H1 (cell line): ENCODE results near the gene MRPS14. TPM values are rescaled to one million over a fixed set of nuclear protein-coding genes. Genes with fewer than 3 reads are reported as not detected.

Source experiments
- CTCF ChIA-PET: fragments of 300-600 bp; sonication (Branson Sonifier 250); formaldehyde crosslinking; loops from one replicate; lab custom pipeline; 2021; ENCODE audit not compliant: partially characterized antibody; lab: Charles Lee
- POLR2A ChIA-PET: fragments of 300-600 bp; sonication (Branson Sonifier 250); formaldehyde crosslinking; loops from one replicate; lab custom pipeline; 2021; ENCODE audit warnings: inconsistent platforms; ENCODE audit not compliant: partially characterized antibody; lab: Charles Lee
- DNase-seq, 2 experiments: peaks; one replicate each; pipeline versions ENCODE4 v3.0.0 to v3.0.0-alpha.2; 2010 to 2022; ENCODE audit warnings: low spot score in 2 of 2, low read depth in 1 of 2, mixed read lengths in 1 of 2
- FAIRE-seq: peaks from 2 replicates; lab custom pipeline; 2011; peaks lifted over from hg19 to GRCh38; lab: Jason Lieb, UNC
- H2AFZ ChIP-seq: 2 replicates; pipeline ENCODE4 v1.8.1; 2012; ENCODE audit warnings: low read length, inconsistent platforms
- H2AK5ac ChIP-seq: 2 replicates; pipeline ENCODE4 v1.6.1; 2013; ENCODE audit warnings: low read depth, low read length
- H2BK120ac ChIP-seq: replicated peaks from 2 replicates; pipeline ENCODE3; 2013; ENCODE audit warnings: low read depth, low read length, inconsistent platforms
- H2BK12ac ChIP-seq: 2 replicates; pipeline ENCODE4 v1.6.1; 2013; ENCODE audit warnings: low read depth, low read length
- H2BK15ac ChIP-seq: 2 replicates; pipeline ENCODE4 v1.6.1; 2013; ENCODE audit warnings: low read length
- H2BK20ac ChIP-seq: 2 replicates; pipeline ENCODE4 v1.6.1; 2013; ENCODE audit warnings: low read length
- H2BK5ac ChIP-seq: 2 replicates; pipeline ENCODE4 v1.6.1; 2013; ENCODE audit warnings: low read depth, low read length
- H3K14ac ChIP-seq: 2 replicates; pipeline ENCODE4 v1.6.1; 2013; ENCODE audit warnings: inconsistent platforms; ENCODE audit not compliant: insufficient read length
- H3K18ac ChIP-seq: 2 replicates; pipeline ENCODE4 v1.6.1; 2013; ENCODE audit warnings: low read length; ENCODE audit errors: extremely low read depth
- H3K23ac ChIP-seq: 2 replicates; pipeline ENCODE4 v1.6.1; 2013; ENCODE audit warnings: inconsistent platforms; ENCODE audit not compliant: insufficient read length
- H3K23me2 ChIP-seq: 2 replicates; pipeline ENCODE4 v1.6.1; 2013; ENCODE audit warnings: low read depth, low read length
- H3K27ac ChIP-seq: 2 replicates; pipeline ENCODE4 v1.6.1; 2011; ENCODE audit warnings: low read depth, low read length, inconsistent platforms
- H3K27me3 ChIP-seq, 4 experiments: replicated peaks in 1 of 4; 1 replicate in 1 of 4; 2 replicates in 3 of 4; pipeline versions ENCODE4 v1.6.1 to v1.8.1; 2011 to 2013; ENCODE audit warnings: low read length in 3 of 4, mild to moderate bottlenecking in 3 of 4, inconsistent platforms in 2 of 4, mixed read lengths in 2 of 4, moderate library complexity in 1 of 4; ENCODE audit not compliant: control insufficient read depth in 3 of 4, insufficient read depth in 3 of 4; ENCODE audit errors: extremely low read depth in 1 of 4
- H3K36me3 ChIP-seq, 4 experiments: 2 replicates each; pipeline versions ENCODE4 v1.6.1 to v1.8.1; 2011 to 2013; ENCODE audit warnings: mild to moderate bottlenecking in 4 of 4, low read length in 3 of 4, moderate library complexity in 2 of 4, control low read depth in 1 of 4, inconsistent platforms in 1 of 4; ENCODE audit not compliant: insufficient read depth in 4 of 4, control insufficient read depth in 2 of 4
- H3K4ac ChIP-seq: replicated peaks from 2 replicates; pipeline ENCODE3; 2013; ENCODE audit warnings: low read length, low read depth, mixed read lengths, inconsistent platforms; ENCODE audit not compliant: insufficient read length
- H3K4me1 ChIP-seq, 4 experiments: replicated peaks in 1 of 4; 1 replicate in 1 of 4; 2 replicates in 3 of 4; pipeline versions ENCODE4 v1.6.1 to v1.8.1; 2011 to 2013; ENCODE audit warnings: low read length in 3 of 4, inconsistent platforms in 2 of 4, mixed read lengths in 1 of 4; ENCODE audit not compliant: insufficient read depth in 4 of 4, control insufficient read depth in 3 of 4
- H3K4me2 ChIP-seq, 2 experiments: 2 replicates each; pipeline versions ENCODE4 v1.6.1 to v1.8.1; 2011 to 2013; ENCODE audit warnings: low read depth in 2 of 2, low read length in 2 of 2, control low read depth in 1 of 2, inconsistent platforms in 1 of 2, mild to moderate bottlenecking in 1 of 2; ENCODE audit not compliant: insufficient read depth in 1 of 2
- H3K4me3 ChIP-seq, 4 experiments: fragments of 200-600, 300-600 bp in 1 of 4; sonication (generic), shearing (Covaris generic), sonication (Bioruptor Twin) in 1 of 4; 2 replicates each; pipeline versions ENCODE4 v1.5.1 to v1.8.1; 2011 to 2016; ENCODE audit warnings: low read length in 4 of 4, low read depth in 3 of 4, control low read depth in 2 of 4, inconsistent platforms in 2 of 4, mild to moderate bottlenecking in 2 of 4, mixed read lengths in 1 of 4, moderate library complexity in 1 of 4; ENCODE audit not compliant: insufficient read depth in 2 of 4; ENCODE audit errors: extremely low read depth in 1 of 4
- H3K56ac ChIP-seq: replicated peaks from 2 replicates; pipeline ENCODE3; 2013; ENCODE audit warnings: low read depth, mild to moderate bottlenecking, mixed read lengths, low read length, inconsistent platforms; ENCODE audit not compliant: insufficient read length
- H3K79me1 ChIP-seq: 2 replicates; pipeline ENCODE4 v1.6.1; 2013; ENCODE audit warnings: low read depth, low read length, control low read depth
- H3K79me2 ChIP-seq, 2 experiments: 2 replicates each; pipeline versions ENCODE4 v1.6.1 to v1.8.1; 2012 to 2013; ENCODE audit warnings: low read length in 2 of 2, mild to moderate bottlenecking in 2 of 2, inconsistent platforms in 1 of 2; ENCODE audit not compliant: insufficient read depth in 2 of 2, control insufficient read depth in 1 of 2
- H3K9ac ChIP-seq, 4 experiments: replicated peaks in 1 of 4; 1 replicate in 1 of 4; 2 replicates in 3 of 4; pipeline versions ENCODE4 v1.6.1 to v1.8.1; 2011 to 2013; ENCODE audit warnings: low read depth in 3 of 4, low read length in 3 of 4, control low read depth in 2 of 4, mild to moderate bottlenecking in 2 of 4, moderate library complexity in 2 of 4, inconsistent platforms in 1 of 4; ENCODE audit errors: extremely low read depth in 1 of 4
- H3K9me3 ChIP-seq, 2 experiments: 2 replicates each; pipeline versions ENCODE4 v1.6.1 to v1.8.1; 2012 to 2013; ENCODE audit warnings: mild to moderate bottlenecking in 2 of 2, moderate library complexity in 2 of 2, control low read depth in 1 of 2, inconsistent platforms in 1 of 2, low read depth in 1 of 2, low read length in 1 of 2, mixed read lengths in 1 of 2; ENCODE audit not compliant: insufficient read depth in 2 of 2
- H4K20me1 ChIP-seq, 2 experiments: replicated peaks in 1 of 2; 2 replicates each; pipeline versions ENCODE3 to v1.8.1; 2011 to 2013; ENCODE audit warnings: inconsistent platforms in 2 of 2, low read length in 2 of 2, mild to moderate bottlenecking in 1 of 2; ENCODE audit not compliant: insufficient read depth in 2 of 2, control insufficient read depth in 1 of 2
- H4K5ac ChIP-seq: 2 replicates; pipeline ENCODE4 v1.6.1; 2013; ENCODE audit warnings: low read length, low read depth, mixed read lengths, inconsistent platforms; ENCODE audit not compliant: insufficient read length
- H4K8ac ChIP-seq: 2 replicates; pipeline ENCODE4 v1.8.0; 2013; ENCODE audit warnings: mild to moderate bottlenecking, moderate library complexity, low read length, inconsistent platforms; ENCODE audit not compliant: insufficient read depth; ENCODE audit errors: extremely low read depth
- H4K91ac ChIP-seq: replicated peaks from 2 replicates; pipeline ENCODE3; 2013; ENCODE audit warnings: low read length, mixed read lengths, inconsistent platforms; ENCODE audit not compliant: insufficient read length
- BCL11A ChIP-seq, 2 experiments: IDR thresholded peaks; one replicate each; pipeline ENCODE4 v1.6.1; 2011; ENCODE audit warnings: low read depth in 2 of 2, low read length in 2 of 2, mild to moderate bottlenecking in 2 of 2
- CEBPB ChIP-seq: IDR thresholded peaks from 2 replicates; pipeline ENCODE4 v1.6.1; 2012; ENCODE audit warnings: low read depth, low read length
- CHD2 ChIP-seq: IDR thresholded peaks from 2 replicates; pipeline ENCODE4 v1.6.1; 2012; ENCODE audit warnings: low read length, improper control_type of control experiment
- CTBP2 ChIP-seq: IDR thresholded peaks from 2 replicates; pipeline ENCODE4 v1.7.0; 2011; ENCODE audit warnings: borderline replicate concordance, mild to moderate bottlenecking, moderate library complexity, mixed read lengths, low read length; ENCODE audit not compliant: insufficient read depth, insufficient read length
- GABPA ChIP-seq: IDR thresholded peaks from 2 replicates; pipeline ENCODE4 v1.6.1; 2011; ENCODE audit warnings: mild to moderate bottlenecking, low read length, moderate library complexity, borderline replicate concordance; ENCODE audit not compliant: insufficient read depth
- HDAC2 ChIP-seq, 2 experiments: fragments of 300-600 bp in 1 of 2; sonication (generic) in 1 of 2; IDR thresholded peaks; 2 replicates each; pipeline ENCODE4 v1.6.1; 2011 to 2012; ENCODE audit warnings: low read depth in 2 of 2, low read length in 2 of 2, mild to moderate bottlenecking in 2 of 2, moderate library complexity in 2 of 2, borderline replicate concordance in 1 of 2, inconsistent platforms in 1 of 2
- JUN ChIP-seq: IDR thresholded peaks from 2 replicates; pipeline ENCODE4 v1.6.1; 2011; ENCODE audit warnings: low read depth, mild to moderate bottlenecking, improper control_type of control experiment, low read length
- JUND ChIP-seq: IDR thresholded peaks from 2 replicates; pipeline ENCODE4 v1.6.1; 2011; ENCODE audit warnings: mild to moderate bottlenecking, improper control_type of control experiment, low read length
- KDM1A ChIP-seq: fragments of 200-600, 300-600 bp; sonication (generic); IDR thresholded peaks from 2 replicates; pipeline ENCODE4 v1.7.1; 2016; ENCODE audit warnings: mild to moderate bottlenecking, low read length, borderline replicate concordance
- KDM4A ChIP-seq: IDR thresholded peaks from one replicate; pipeline ENCODE4 v1.7.1; 2012; ENCODE audit warnings: low read depth, mild to moderate bottlenecking, moderate library complexity, low read length, inconsistent platforms; ENCODE audit not compliant: severe bottlenecking
- NANOG ChIP-seq: IDR thresholded peaks from 2 replicates; pipeline ENCODE4 v1.6.1; 2011; ENCODE audit warnings: low read length, low read depth, mild to moderate bottlenecking, inconsistent platforms; ENCODE audit not compliant: insufficient read depth, poor library complexity, severe bottlenecking
- SIRT6 ChIP-seq: IDR thresholded peaks from one replicate; pipeline ENCODE4 v1.7.1; 2012; ENCODE audit warnings: low read length, inconsistent platforms
- SP1 ChIP-seq: IDR thresholded peaks from 2 replicates; pipeline ENCODE4 v1.6.1; 2011; ENCODE audit warnings: low read depth, low read length
- TEAD4 ChIP-seq: IDR thresholded peaks from 2 replicates; pipeline ENCODE4 v1.6.1; 2012; ENCODE audit warnings: low read depth, low read length, inconsistent platforms, mixed read lengths
- YY1 ChIP-seq: IDR thresholded peaks from 2 replicates; pipeline ENCODE4 v1.6.1; 2011; ENCODE audit warnings: low read depth, mild to moderate bottlenecking, low read length
- WGBS, 2 experiments: shearing (Covaris generic) in 1 of 2; methylation state at CpG; one replicate each; pipeline versions ENCODE4 v1.1.6 to v1.1.7; 2013 to 2015; ENCODE audit warnings: low lambda C conversion rate in 2 of 2, mixed read lengths in 2 of 2, inconsistent platforms in 1 of 2, low coverage in 1 of 2, missing lambda C conversion rate in 1 of 2; ENCODE audit not compliant: insufficient replicate concordance in 2 of 2, insufficient coverage in 1 of 2, insufficient read length in 1 of 2; ENCODE audit errors: extremely low coverage in 1 of 2, missing lambda C conversion rate in 1 of 2; 5-methylcytosine and 5-hydroxymethylcytosine counted together
- polyA plus RNA-seq, 7 experiments: library from polyadenylated mRNA; depleted of rRNA in 3 of 7; stranded (reverse) in 5 of 7; unstranded in 2 of 7; fragments of >200 nt in 5 of 7; fragments of 200-250 nt in 2 of 7; gene quantifications; 1 replicate in 5 of 7; 2 replicates in 1 of 7; 4 replicates in 1 of 7; pipeline versions ENCODE4 v1.2.1 to v1.2.3, GENCODE V29; 2011 to 2013; ENCODE audit warnings: missing spikeins in 2 of 7, mixed read lengths in 2 of 7
- total RNA-seq: library from RNA; stranded (reverse); fragmentation: NEBNext Ultra II Directional; extraction: Animal tissue kit (Norgen Biotek cat#: 25700); gene quantifications from 2 replicates; pipeline ENCODE4 v1.2.1, GENCODE V29; 2021

Gene MRPS14
- total and polyA plus RNA-seq, 2 of the 8 experiments (the other 6 are each of a cell fraction or from before 2014, with no cell fraction given): 27.5 to 38.7 TPM

- H3K27me3 ChIP-seq: no peaks in the 10 kb centered on the region
- DNase-seq (no peak), FAIRE-seq (no peak)
- no peak for TF ChIP-seq HDAC2 (IDR thresholded peaks at IDR 0.05; ENCODE audit: borderline replicate concordance in 1 of 2, low read depth in 2 of 2, low read length in 2 of 2)
- TF ChIP-seq JUND: no peak
- TF ChIP-seq GABPA: no peak
- no peak for TF ChIP-seq SP1
- TF ChIP-seq YY1: no peak
- TF ChIP-seq SIRT6: no peak
- TF ChIP-seq CEBPB: no peak
- TF ChIP-seq JUN: no peak
- TF ChIP-seq KDM1A: no peak
- no peak for TF ChIP-seq NANOG
- TF ChIP-seq TEAD4: no peak
- no peak for TF ChIP-seq CHD2
- TF ChIP-seq KDM4A: no peak
- no peak for TF ChIP-seq CTBP2
- no peak for TF ChIP-seq BCL11A (IDR thresholded peaks at IDR 0.05; ENCODE audit: low read depth in 2 of 2, low read length in 2 of 2)
Measured at GRCh38 chr1:175045519-175045918, 22.3 kb upstream of the MRPS14 start.

More at GRCh38 chr1:175045519-175045918, 22.3 kb upstream of the MRPS14 start:
- H3K14ac ChIP-seq: no peak overlapping the region
- no peaks in the 10 kb centered on the region for H3K36me3 ChIP-seq
- H4K20me1 ChIP-seq: no peaks in the 10 kb centered on the region
- H3K4me3 ChIP-seq: no peak overlapping the region
- no peak overlapping the region for H3K4me2 ChIP-seq
- no peak overlapping the region for H2AFZ ChIP-seq
- no peak overlapping the region for H3K56ac ChIP-seq
- no peak overlapping the region for H2AK5ac ChIP-seq
- H2BK5ac ChIP-seq: no peak overlapping the region
- ChIA-PET POLR2A (no interaction called here), CTCF (interaction anchor here (0.9 to 1.3 kb wide), 4 partner anchors 9 to 274 kb away, joined by 3 to 7 read pairs (median 3); no protein-coding TSS in a partner anchor)
- no peaks in the 10 kb centered on the region for H3K79me2 ChIP-seq
- no peaks in the 10 kb centered on the region for H3K79me1 ChIP-seq
- H3K4me1 ChIP-seq: peaks cover 0 to 5% (median 2%) of the 10 kb centered on the region in 4 experiments; a peak in 1 of 7 replicates
- H3K4ac ChIP-seq: no peak overlapping the region
- no peak overlapping the region for H3K18ac ChIP-seq
- no peak overlapping the region for H2BK20ac ChIP-seq
- no peak overlapping the region for H3K9ac ChIP-seq
- H3K23ac ChIP-seq: no peak overlapping the region
- no peak overlapping the region for H4K91ac ChIP-seq
- 98% methylated on average over 28 of the region's 32 CpGs; no CpG with 5 or more reads in 1 of the 2 experiments for WGBS, 2 experiments
- H2BK12ac ChIP-seq: no peak overlapping the region
- H3K9me3 ChIP-seq: no peaks in the 10 kb centered on the region; a peak in 1 of 4 replicates
- H4K8ac ChIP-seq: no peak overlapping the region
- H2BK120ac ChIP-seq: no peak overlapping the region
- no peak overlapping the region for H4K5ac ChIP-seq
- no peak overlapping the region for H2BK15ac ChIP-seq
- no peak overlapping the region for H3K27ac ChIP-seq
- no peaks in the 10 kb centered on the region for H3K23me2 ChIP-seq
